Measurements from ENCODE around the gene HSPA6. TPM values are rescaled to one million over a fixed set of nuclear protein-coding genes. Genes with fewer than 3 reads are reported as not detected.
A peak's percentile ranks its signal among the peaks of the same experiment; 100 is the strongest.
"Not testable (repeated sequence)": the region's sequence is repeated elsewhere in the genome, so short reads cannot be mapped to it uniquely, and the experiment has no call there.

The HSPA6 gene
- under 1 TPM; 0.33 to 0.34 TPM for total RNA-seq

DNA sequence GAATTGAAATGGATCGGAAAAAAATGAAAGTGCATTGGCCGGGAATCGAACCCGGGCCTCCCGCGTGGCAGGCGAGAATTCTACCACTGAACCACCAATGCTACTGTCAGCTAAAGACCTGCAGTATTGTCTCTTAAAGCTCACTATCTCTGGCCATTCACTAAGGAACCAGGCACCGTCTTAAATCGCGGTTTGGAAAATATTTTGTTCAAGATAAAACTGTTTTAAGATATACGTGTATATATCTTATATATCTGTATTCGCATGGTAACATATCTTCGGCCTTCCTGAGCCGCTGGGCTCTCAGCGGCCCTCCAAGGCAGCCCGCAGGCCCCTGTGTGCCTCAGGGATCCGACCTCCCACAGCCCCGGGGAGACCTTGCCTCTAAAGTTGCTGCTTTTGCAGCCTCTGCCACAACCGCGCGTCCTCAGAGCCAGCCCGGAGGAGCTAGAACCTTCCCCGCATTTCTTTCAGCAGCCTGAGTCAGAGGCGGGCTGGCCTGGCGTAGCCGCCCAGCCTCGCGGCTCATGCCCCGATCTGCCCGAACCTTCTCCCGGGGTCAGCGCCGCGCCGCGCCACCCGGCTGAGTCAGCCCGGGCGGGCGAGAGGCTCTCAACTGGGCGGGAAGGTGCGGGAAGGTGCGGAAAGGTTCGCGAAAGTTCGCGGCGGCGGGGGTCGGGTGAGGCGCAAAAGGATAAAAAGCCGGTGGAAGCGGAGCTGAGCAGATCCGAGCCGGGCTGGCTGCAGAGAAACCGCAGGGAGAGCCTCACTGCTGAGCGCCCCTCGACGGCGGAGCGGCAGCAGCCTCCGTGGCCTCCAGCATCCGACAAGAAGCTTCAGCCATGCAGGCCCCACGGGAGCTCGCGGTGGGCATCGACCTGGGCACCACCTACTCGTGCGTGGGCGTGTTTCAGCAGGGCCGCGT, at the start of gene HSPA6:
Gene HSPA6, plus strand, starts transcription at position 724 of the 925 bp plus-strand sequence. Its CDS starts 119 bp downstream, at position 843.
- H3K4me1 Mint-ChIP-seq, H3K9me3 Mint-ChIP-seq, H3K36me3 Mint-ChIP-seq: not testable (repeated sequence)
- peak within 1 kb of the TSS; percentile 88 for H3K27ac Mint-ChIP-seq
- peaks cover 14% of the 10 kb centered on the region for H3K27me3 Mint-ChIP-seq
- H3K4me3 Mint-ChIP-seq = peak within 1 kb of the TSS; percentile 79
- peak; percentile 62 for DNase-seq

DNA sequence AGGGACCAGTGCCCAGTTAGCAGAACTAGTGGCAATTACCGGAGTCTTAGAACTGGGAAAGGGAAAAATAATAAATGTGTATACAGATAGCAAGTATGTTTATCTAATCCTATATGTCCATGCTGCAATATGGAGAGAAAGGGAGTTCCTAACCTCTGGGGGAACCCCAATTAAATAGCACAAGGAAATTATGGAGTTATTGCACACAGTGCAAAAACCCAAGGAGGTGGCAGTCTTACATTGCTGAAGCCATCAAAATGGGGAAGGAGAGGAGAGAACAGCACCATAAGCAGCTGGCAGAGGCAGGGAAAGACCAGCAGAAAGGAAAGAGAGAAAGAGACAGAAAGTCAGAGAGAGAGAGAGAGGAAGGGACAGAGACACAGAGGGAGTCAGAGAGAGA, 46.6 kb upstream of the HSPA6 start:
- not testable (repeated sequence) for H3K9me3 Mint-ChIP-seq, DNase-seq, H3K36me3 Mint-ChIP-seq, H3K4me3 Mint-ChIP-seq, H3K4me1 Mint-ChIP-seq, H3K27ac Mint-ChIP-seq
- H3K27me3 Mint-ChIP-seq = peaks cover 37% of the 10 kb centered on the region

DNA sequence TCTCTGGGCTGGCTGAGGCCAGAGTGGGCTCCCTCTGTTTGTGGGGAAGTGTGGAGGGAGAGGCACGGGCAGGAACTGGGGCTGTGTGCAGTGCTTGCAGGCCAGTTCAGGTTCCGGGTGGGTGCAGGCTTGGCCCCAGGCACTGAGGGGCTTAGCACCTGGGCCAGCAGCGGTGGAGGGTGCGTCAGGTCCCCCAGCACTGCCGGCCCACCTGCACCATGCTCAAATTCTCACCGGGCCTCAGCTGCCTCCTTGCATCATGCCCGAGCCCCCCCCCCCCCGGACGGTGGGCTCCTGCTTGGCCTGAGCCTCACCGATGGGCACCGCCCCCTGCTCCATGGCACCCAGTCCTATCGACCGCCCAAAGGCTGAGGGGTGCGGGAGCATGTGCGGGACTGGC, 45.4 kb upstream of the HSPA6 start:
- Mint-ChIP-seq H3K27me3 (peaks cover 24% of the 10 kb centered on the region), H3K4me3 (no peak overlapping the region), H3K36me3 (no peaks in the 10 kb centered on the region), H3K4me1 (no peaks in the 10 kb centered on the region), H3K27ac (no peak overlapping the region), H3K9me3 (no peaks in the 10 kb centered on the region)
- no peak for DNase-seq

DNA sequence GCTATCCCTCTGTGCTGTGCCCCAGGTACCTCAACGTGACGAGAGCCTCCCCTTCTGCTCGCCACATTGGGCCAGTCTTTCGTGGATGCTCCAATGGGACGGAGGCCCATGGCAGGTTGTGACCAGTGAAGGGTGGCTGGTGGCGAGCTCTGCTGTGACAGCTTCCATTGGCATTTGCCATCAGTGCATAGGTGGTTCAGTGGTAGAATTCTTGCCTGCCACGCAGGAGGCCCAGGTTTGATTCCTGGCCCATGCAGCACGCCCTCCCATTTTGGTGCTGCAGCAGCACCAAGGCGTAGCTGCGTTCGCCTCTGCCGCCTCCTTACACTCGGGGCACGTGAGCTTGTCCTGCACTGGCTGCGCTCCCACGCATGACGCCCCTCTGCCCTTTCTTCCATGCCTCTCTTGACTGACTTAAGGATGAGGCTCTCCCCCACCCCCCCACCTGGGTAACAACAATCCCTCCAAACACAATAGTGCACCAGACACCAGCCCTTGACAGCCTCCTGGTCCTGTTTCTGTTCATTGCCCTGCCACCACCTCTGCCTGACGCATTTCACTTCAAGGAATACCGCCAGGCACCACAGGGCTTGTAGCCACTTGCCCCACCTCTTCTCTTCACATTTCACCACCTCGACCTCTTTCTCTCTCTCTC, 43.8 kb upstream of the HSPA6 start:
- no peaks in the 10 kb centered on the region for H3K36me3 Mint-ChIP-seq
- H3K9me3 Mint-ChIP-seq = no peaks in the 10 kb centered on the region
- no peaks in the 10 kb centered on the region for H3K4me1 Mint-ChIP-seq
- no peak for DNase-seq
- no peak overlapping the region for H3K27ac Mint-ChIP-seq
- peaks cover 9% of the 10 kb centered on the region for H3K27me3 Mint-ChIP-seq
- no peak overlapping the region for H3K4me3 Mint-ChIP-seq

- Mint-ChIP-seq H3K27ac (no peak overlapping the region), H3K4me1 (no peaks in the 10 kb centered on the region), H3K36me3 (no peaks in the 10 kb centered on the region), H3K27me3 (peaks cover 7% of the 10 kb centered on the region), H3K4me3 (no peak overlapping the region), H3K9me3 (no peaks in the 10 kb centered on the region)
- no peak for DNase-seq
These were observed 42.5 kb upstream of the HSPA6 start for GRCh38 chr1:161481624-161482392.

DNA sequence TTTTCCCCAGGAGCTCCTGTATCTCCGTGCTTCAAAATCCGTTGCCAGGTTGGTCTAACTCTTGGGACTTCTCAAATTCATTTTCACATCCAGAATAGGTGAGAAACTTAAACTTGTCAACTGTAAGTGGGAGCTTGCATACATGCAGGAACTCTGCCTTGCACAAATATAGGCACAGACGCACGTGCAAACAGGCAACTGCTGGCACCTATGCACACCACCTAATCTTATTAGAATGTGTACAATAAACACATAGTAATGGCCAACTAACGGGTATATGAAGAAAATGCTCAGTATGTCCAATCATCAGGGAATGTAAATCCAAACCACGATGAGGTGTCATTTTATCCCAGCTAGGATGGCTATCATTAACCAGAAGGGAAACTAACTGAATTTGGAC, 41.7 kb upstream of the HSPA6 start:
- Mint-ChIP-seq H3K4me1 (peaks cover 2% of the 10 kb centered on the region), H3K27ac (no peak overlapping the region), H3K36me3 (no peaks in the 10 kb centered on the region), H3K4me3 (no peak overlapping the region), H3K27me3 (peaks cover 7% of the 10 kb centered on the region), H3K9me3 (no peaks in the 10 kb centered on the region)
- no peak for DNase-seq

- H3K27ac Mint-ChIP-seq = no peak overlapping the region
- no peak for DNase-seq
- peaks cover 2% of the 10 kb centered on the region for H3K4me1 Mint-ChIP-seq
- H3K36me3 Mint-ChIP-seq = no peaks in the 10 kb centered on the region
- no peaks in the 10 kb centered on the region for H3K9me3 Mint-ChIP-seq
- H3K27me3 Mint-ChIP-seq = peaks cover 7% of the 10 kb centered on the region
- H3K4me3 Mint-ChIP-seq = no peak overlapping the region
These were observed 41.0 kb upstream of the HSPA6 start for GRCh38 chr1:161483361-161483760.

DNA sequence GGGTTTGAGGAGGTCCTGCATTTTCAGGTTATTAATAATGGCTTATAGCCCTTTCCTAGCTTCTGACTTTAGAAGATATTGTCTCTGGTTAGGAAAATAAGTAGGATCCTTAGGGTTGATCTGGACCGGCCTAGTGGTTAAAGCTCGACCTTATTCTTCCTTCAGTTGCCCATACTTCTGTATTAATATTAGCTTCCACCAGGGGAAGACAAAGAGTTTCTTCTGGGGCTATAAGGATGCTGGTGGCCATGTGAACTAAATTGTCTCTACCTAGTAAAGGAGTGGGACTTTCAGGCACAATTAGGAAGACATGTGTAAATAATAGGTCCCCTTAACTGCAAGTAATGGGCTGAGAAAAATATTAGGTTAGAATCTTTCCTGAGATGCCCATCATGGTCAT, 39.7 kb upstream of the HSPA6 start:
- peaks cover 16% of the 10 kb centered on the region for H3K27me3 Mint-ChIP-seq
- DNase-seq = no peak
- H3K9me3 Mint-ChIP-seq = no peaks in the 10 kb centered on the region
- no peak overlapping the region for H3K27ac Mint-ChIP-seq
- H3K36me3 Mint-ChIP-seq = no peaks in the 10 kb centered on the region
- H3K4me3 Mint-ChIP-seq = no peak overlapping the region
- peaks cover 2% of the 10 kb centered on the region for H3K4me1 Mint-ChIP-seq

GRCh38 chr1:161486806-161487741, 37.3 kb upstream of the HSPA6 start:
- Mint-ChIP-seq H3K4me3 (no peak overlapping the region), H3K27me3 (peaks cover 34% of the 10 kb centered on the region), H3K36me3 (no peaks in the 10 kb centered on the region), H3K27ac (no peak overlapping the region), H3K4me1 (peaks cover 8% of the 10 kb centered on the region), H3K9me3 (no peaks in the 10 kb centered on the region)
- DNase-seq = peak; percentile 19

- no peaks in the 10 kb centered on the region for H3K36me3 Mint-ChIP-seq
- no peak for DNase-seq
- H3K4me3 Mint-ChIP-seq = no peak overlapping the region
- peaks cover 55% of the 10 kb centered on the region for H3K27me3 Mint-ChIP-seq
- no peaks in the 10 kb centered on the region for H3K9me3 Mint-ChIP-seq
- H3K4me1 Mint-ChIP-seq = peaks cover 8% of the 10 kb centered on the region
- H3K27ac Mint-ChIP-seq = no peak overlapping the region
These were observed 32.9 kb upstream of the HSPA6 start for GRCh38 chr1:161491472-161491871.

- Mint-ChIP-seq H3K4me3 (no peak overlapping the region), H3K4me1 (peaks cover 6% of the 10 kb centered on the region), H3K27ac (no peak overlapping the region), H3K36me3 (no peaks in the 10 kb centered on the region), H3K27me3 (peaks cover 60% of the 10 kb centered on the region), H3K9me3 (no peaks in the 10 kb centered on the region)
- DNase-seq = no peak
These were observed 31.5 kb upstream of the HSPA6 start for GRCh38 chr1:161492827-161493226.

GRCh38 chr1:161494091-161494735, 30.1 kb upstream of the HSPA6 start:
- Mint-ChIP-seq H3K27me3 (peaks cover 59% of the 10 kb centered on the region), H3K4me1 (peaks cover 9% of the 10 kb centered on the region), H3K36me3 (no peaks in the 10 kb centered on the region), H3K4me3 (no peak overlapping the region), H3K9me3 (no peaks in the 10 kb centered on the region), H3K27ac (no peak overlapping the region)
- no peak for DNase-seq

DNA sequence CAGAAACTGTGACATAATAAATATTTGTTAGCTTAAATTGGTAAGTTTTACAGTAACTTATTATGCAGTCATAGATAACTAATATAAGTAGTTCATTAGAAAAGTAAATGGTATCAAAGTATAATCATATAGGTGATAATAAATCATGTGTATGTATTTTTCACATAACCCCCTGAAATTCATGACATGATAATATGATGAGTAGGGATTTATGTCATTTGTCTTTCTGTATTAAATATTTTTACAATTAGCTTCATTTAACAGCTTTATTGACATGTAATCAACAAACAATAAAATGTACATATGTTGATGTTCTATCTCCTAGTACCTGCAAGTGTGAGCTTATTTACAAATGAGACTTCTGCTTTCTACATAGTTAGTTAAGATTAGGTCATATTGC, 28.9 kb upstream of the HSPA6 start:
- DNase-seq = no peak
- peaks cover 13% of the 10 kb centered on the region for H3K4me1 Mint-ChIP-seq
- no peak overlapping the region for H3K27ac Mint-ChIP-seq
- H3K36me3 Mint-ChIP-seq = no peaks in the 10 kb centered on the region
- H3K4me3 Mint-ChIP-seq = no peak overlapping the region
- peaks cover 55% of the 10 kb centered on the region for H3K27me3 Mint-ChIP-seq
- no peaks in the 10 kb centered on the region for H3K9me3 Mint-ChIP-seq

- no peak for DNase-seq
- H3K36me3 Mint-ChIP-seq = no peaks in the 10 kb centered on the region
- H3K4me1 Mint-ChIP-seq = peaks cover 7% of the 10 kb centered on the region
- no peaks in the 10 kb centered on the region for H3K9me3 Mint-ChIP-seq
- no peak overlapping the region for H3K4me3 Mint-ChIP-seq
- peaks cover 47% of the 10 kb centered on the region for H3K27me3 Mint-ChIP-seq
- H3K27ac Mint-ChIP-seq = no peak overlapping the region
These were observed 26.4 kb upstream of the HSPA6 start for GRCh38 chr1:161497961-161498360.

Data from activated naive CD8-positive, alpha-beta T cell treated with anti-CD3 and anti-CD28 coated beads for 36 hours (primary cell).